GM18499 (cell line): ENCODE results near the gene ZSCAN16.

ENCODE experiments used
- ATAC-seq: cut with Tn5 transposase; IDR thresholded peaks from one replicate; pipeline ENCODE4 v1.9.1; 2021; ENCODE audit warnings: moderate number of reproducible peaks; ENCODE audit not compliant: insufficient read depth, unreplicated experiment

The ZSCAN16 gene

GRCh38 chr6:28124971-28125353, 553 bp downstream of the ZSCAN16 start:
- ATAC-seq = no peak

DNA sequence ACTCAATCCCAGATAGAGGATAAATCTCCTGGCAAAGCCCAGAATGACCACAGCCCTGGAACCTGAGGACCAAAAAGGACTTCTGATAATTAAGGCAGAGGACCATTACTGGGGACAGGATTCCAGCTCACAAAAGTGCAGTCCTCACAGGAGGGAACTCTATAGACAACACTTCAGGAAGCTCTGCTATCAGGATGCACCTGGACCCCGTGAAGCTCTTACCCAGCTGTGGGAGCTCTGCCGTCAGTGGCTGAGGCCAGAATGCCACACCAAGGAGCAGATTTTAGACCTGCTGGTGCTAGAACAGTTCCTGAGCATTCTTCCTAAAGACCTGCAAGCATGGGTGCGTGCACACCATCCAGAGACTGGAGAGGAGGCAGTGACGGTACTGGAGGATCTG, 992 bp downstream of the ZSCAN16 start:
- no peak for ATAC-seq

DNA sequence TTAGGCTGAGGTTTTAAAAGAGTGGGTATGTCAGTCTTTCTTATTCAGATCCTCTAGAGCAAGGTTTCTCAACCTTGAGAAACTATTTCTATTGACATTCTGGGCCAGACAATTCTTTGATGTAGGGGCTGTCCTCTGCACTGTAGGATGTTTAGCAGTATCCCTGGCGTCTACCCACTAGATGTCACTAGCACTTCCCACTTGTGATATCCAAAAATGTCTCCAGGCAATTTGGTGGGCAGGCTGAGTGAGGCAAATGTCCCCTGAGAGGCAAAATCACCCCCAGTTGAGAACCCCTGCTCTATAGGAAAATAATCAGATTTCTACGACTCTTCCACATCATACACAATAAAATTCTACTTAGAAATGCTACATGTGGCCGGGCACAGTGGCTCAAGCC, 9.6 kb downstream of the ZSCAN16 start:
- ATAC-seq = no peak

DNA sequence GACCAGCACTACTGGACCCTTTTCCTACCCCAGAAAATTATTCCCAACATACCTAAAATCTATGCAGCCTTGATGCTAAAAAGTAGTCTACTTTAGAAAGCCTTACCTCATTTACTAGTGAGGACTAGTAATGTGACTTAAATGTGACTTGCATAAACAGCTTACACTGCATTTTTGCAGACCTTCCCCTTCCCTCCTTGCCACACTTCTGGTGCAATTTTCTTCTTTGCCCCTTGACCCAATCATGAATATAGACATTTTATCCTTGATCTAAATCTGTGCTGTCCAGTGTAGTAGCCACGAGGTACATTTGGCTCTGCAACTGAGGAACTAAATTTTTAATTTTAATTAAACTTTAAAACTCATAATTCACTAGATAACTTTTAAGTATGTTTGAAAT, 10.3 kb downstream of the ZSCAN16 start:
- no peak for ATAC-seq

- no peak for ATAC-seq
Observed at GRCh38 chr6:28135393-28135792, 11.0 kb downstream of the ZSCAN16 start.

- ATAC-seq = peak; percentile 36
Observed at GRCh38 chr6:28136585-28137504, 12.4 kb downstream of the ZSCAN16 start.

DNA sequence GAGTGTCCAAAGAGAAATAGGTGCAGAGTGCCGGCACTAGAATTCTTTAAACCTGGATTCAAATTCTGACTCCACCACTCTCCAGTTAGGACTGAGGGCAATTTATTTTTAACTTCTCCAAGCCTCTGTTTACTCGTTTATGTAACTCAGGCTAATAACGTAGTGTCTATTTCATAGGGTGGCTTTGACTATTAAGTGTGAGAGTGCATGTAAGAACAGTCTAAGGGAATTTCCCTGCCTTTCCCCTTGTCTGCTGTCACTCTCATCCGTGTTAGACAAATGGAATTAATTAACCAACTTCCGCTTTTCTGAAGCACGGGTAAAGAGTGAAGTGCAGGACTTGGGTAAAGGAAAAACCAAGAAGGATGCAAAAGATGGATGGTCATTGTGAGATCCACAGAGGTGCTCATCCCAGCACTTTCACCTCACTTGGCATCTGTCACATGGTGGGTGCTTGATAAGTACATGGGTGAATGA, 13.1 kb downstream of the ZSCAN16 start:
- no peak for ATAC-seq

GRCh38 chr6:28139860-28140543, 15.6 kb downstream of the ZSCAN16 start:
- ATAC-seq = no peak

DNA sequence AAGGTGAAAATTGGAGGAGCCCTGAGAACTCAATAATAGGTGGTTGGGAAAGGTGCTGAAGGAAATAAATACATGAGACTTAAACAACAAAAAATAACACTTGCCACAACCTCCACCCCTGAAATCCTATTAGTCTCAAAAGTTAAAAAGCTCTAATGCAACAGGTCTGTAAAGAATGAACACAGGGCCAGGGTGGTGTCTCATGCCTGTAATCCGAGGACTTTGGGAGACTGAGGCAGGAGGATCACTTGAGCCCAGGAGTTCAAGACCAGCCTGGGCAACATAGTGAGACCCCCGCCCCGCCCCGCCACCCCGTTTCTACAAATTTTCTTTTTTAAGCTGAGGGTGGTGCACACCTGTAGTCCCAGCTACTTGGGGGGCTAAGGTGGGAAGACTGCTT, 16.2 kb downstream of the ZSCAN16 start:
- no peak for ATAC-seq

- peak; percentile 49 for ATAC-seq
Observed at GRCh38 chr6:28141500-28142329, 17.3 kb downstream of the ZSCAN16 start, which contains the start of gene ZKSCAN8. TSS of gene ZKSCAN8 (plus strand) at chr6:28141883. CDS start at chr6:28148408, 6,525 bp downstream.

GRCh38 chr6:28142446-28142845, 18.0 kb downstream of the ZSCAN16 start:
- no peak for ATAC-seq

GRCh38 chr6:28145231-28145630, 20.8 kb downstream of the ZSCAN16 start:
- no peak for ATAC-seq

GRCh38 chr6:28152531-28152930, 28.1 kb downstream of the ZSCAN16 start:
- no peak for ATAC-seq

DNA sequence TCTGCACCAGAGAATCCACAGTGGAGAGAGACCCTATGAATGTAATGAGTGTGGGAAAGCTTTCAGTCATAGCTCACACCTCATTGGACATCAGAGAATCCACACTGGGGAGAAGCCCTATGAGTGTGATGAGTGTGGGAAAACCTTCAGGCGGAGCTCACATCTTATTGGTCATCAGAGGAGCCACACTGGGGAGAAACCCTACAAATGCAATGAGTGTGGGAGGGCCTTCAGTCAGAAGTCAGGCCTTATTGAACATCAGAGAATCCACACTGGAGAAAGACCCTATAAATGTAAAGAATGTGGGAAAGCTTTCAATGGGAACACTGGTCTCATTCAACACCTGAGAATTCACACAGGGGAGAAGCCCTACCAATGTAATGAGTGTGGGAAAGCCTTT, 29.1 kb downstream of the ZSCAN16 start:
- no peak for ATAC-seq

GRCh38 chr6:28154357-28154756, 29.9 kb downstream of the ZSCAN16 start:
- ATAC-seq = no peak

- ATAC-seq = no peak
Observed at GRCh38 chr6:28158318-28158717, 33.9 kb downstream of the ZSCAN16 start.

- ATAC-seq = no peak
Observed at GRCh38 chr6:28159029-28159607, 34.7 kb downstream of the ZSCAN16 start.

GRCh38 chr6:28160233-28160632, 35.8 kb downstream of the ZSCAN16 start:
- no peak for ATAC-seq

- ATAC-seq = no peak
Observed at GRCh38 chr6:28161410-28162079, 37.1 kb downstream of the ZSCAN16 start.

DNA sequence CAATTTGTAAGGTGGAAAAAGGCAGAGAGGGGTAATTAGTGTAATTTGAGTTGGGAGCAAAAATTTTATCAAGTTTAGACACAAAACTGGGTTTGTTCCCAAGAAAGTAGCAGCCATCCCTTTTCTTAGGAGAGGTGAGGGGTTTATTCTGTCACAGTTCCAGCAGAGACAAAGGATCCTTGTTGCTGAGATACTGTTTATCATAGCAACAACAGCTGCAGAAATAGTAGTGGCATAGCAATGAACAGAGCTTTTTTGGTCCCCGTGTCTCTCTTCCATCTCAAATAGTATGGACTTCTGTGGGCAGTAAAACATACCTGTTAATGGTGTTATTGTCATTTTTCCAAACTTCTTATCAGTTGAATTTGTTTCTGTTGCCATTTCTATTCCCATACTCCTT, 41.2 kb downstream of the ZSCAN16 start:
- ATAC-seq = no peak
